ENCODE data around the gene SEPTIN10. TPM values are rescaled to one million over a fixed set of nuclear protein-coding genes. Genes with fewer than 3 reads are reported as not detected.

Gene SEPTIN10
- total RNA-seq (10 to 100 TPM; 74.4 to 82.6 TPM), polyA plus RNA-seq (ENCODE audit: insufficient read length in 2 of 2) (10 to 100 TPM; 51.6 to 64.8 TPM)
- long read RNA-seq, donor 1, transcript SEPT10-205 (10 exons, 1,605 nt): minor isoform, 5 of 13 reads
- long read RNA-seq, donor 1, transcript SEPT10-202 (11 exons, 3,071 nt): major isoform, 8 of 13 reads
- long read RNA-seq, donor 1, partial matches to known transcripts: 0 of 13 reads
- long read RNA-seq, donor 1, other reads (novel, unspliced or antisense): 0 of 13 reads
- long read RNA-seq, donor 2, partial matches to known transcripts: 0 of 2 reads
- long read RNA-seq, donor 2, other reads (novel, unspliced or antisense): 0 of 2 reads
- long read RNA-seq, donor 3, transcript SEPT10-202 (11 exons, 3,071 nt): major isoform, 5 of 18 reads
- long read RNA-seq, donor 3, partial matches to known transcripts: 12 of 18 reads
- long read RNA-seq, donor 3, other reads (novel, unspliced or antisense): 0 of 18 reads
- long read RNA-seq, donor 4, transcript SEPT10-202 (11 exons, 3,071 nt): major isoform, 5 of 15 reads
- long read RNA-seq, donor 4, partial matches to known transcripts: 7 of 15 reads
- long read RNA-seq, donor 4, other reads (novel, unspliced or antisense): 0 of 15 reads

GRCh38 chr2:109613922-109614714 lies at the start of gene SEPTIN10, which contains the start of gene SOWAHC:
TSS of gene SEPTIN10 (minus strand) at chr2:109613966. CDS start at chr2:109613827, 139 bp downstream.
TSS of gene SOWAHC (plus strand) at chr2:109614364. CDS start at chr2:109614490, 126 bp downstream.
- Histone ChIP-seq H3K27me3 (ENCODE audit: control insufficient read depth, insufficient read depth, low read length) (peaks cover 2% of the 10 kb centered on the region), H3K4me1 (ENCODE audit: control insufficient read depth, insufficient read depth, low read length) (peaks cover 14% of the 10 kb centered on the region), H3K36me3 (ENCODE audit: control insufficient read depth, insufficient read depth, low read length) (peaks cover 6% of the 10 kb centered on the region), H3K9me3 (ENCODE audit: control insufficient read depth, insufficient read depth, low read length) (no peaks in the 10 kb centered on the region), H3K27ac (ENCODE audit: low read depth, low read length) (peak within 1 kb of the TSS; percentile 94), H3K4me3 (ENCODE audit: low read depth, low read length) (peak within 1 kb of the TSS; percentile 80)
- DNase-seq (ENCODE audit: low read depth in 4 of 6, low spot score in 6 of 6): peak; percentile 88 to 99 (median 94)
- WGBS (ENCODE audit: insufficient coverage): under 1% methylated on average over 104 of the region's 104 CpGs

- peaks cover 9% of the 10 kb centered on the region for H3K4me1 ChIP-seq (ENCODE audit: control insufficient read depth, insufficient read depth, low read length)
- no peak for DNase-seq (ENCODE audit: low read depth in 4 of 6, low spot score in 6 of 6)
- H3K36me3 ChIP-seq (ENCODE audit: control insufficient read depth, insufficient read depth, low read length): no peaks in the 10 kb centered on the region
- H3K9me3 ChIP-seq (ENCODE audit: control insufficient read depth, insufficient read depth, low read length): no peaks in the 10 kb centered on the region
- H3K27me3 ChIP-seq (ENCODE audit: control insufficient read depth, insufficient read depth, low read length): no peaks in the 10 kb centered on the region
- H3K27ac ChIP-seq (ENCODE audit: low read depth, low read length): peak overlapping the region; percentile 40
- H3K4me3 ChIP-seq (ENCODE audit: low read depth, low read length): no peak overlapping the region
These were observed 49.1 kb upstream of the SEPTIN10 start for GRCh38 chr2:109662889-109663288.

GRCh38 chr2:109660046-109660860 lies 46.5 kb upstream of the SEPTIN10 start:
- no peaks in the 10 kb centered on the region for H3K36me3 ChIP-seq (ENCODE audit: control insufficient read depth, insufficient read depth, low read length)
- H3K27ac ChIP-seq (ENCODE audit: low read depth, low read length): no peak overlapping the region
- DNase-seq (ENCODE audit: low read depth in 4 of 6, low spot score in 6 of 6): no peak
- H3K27me3 ChIP-seq (ENCODE audit: control insufficient read depth, insufficient read depth, low read length): no peaks in the 10 kb centered on the region
- no peak overlapping the region for H3K4me3 ChIP-seq (ENCODE audit: low read depth, low read length)
- no peaks in the 10 kb centered on the region for H3K9me3 ChIP-seq (ENCODE audit: control insufficient read depth, insufficient read depth, low read length)
- peaks cover 9% of the 10 kb centered on the region for H3K4me1 ChIP-seq (ENCODE audit: control insufficient read depth, insufficient read depth, low read length)
- WGBS (ENCODE audit: insufficient coverage): 83% methylated on average over 2 of the region's 3 CpGs

GRCh38 chr2:109659396-109660045 lies 45.8 kb upstream of the SEPTIN10 start:
- Histone ChIP-seq H3K27me3 (ENCODE audit: control insufficient read depth, insufficient read depth, low read length) (no peaks in the 10 kb centered on the region), H3K4me3 (ENCODE audit: low read depth, low read length) (no peak overlapping the region), H3K36me3 (ENCODE audit: control insufficient read depth, insufficient read depth, low read length) (no peaks in the 10 kb centered on the region), H3K27ac (ENCODE audit: low read depth, low read length) (no peak overlapping the region), H3K9me3 (ENCODE audit: control insufficient read depth, insufficient read depth, low read length) (no peaks in the 10 kb centered on the region), H3K4me1 (ENCODE audit: control insufficient read depth, insufficient read depth, low read length) (peaks cover 9% of the 10 kb centered on the region)
- WGBS (ENCODE audit: insufficient coverage): 31% methylated on average over 8 of the region's 9 CpGs
- DNase-seq (ENCODE audit: low read depth in 4 of 6, low spot score in 6 of 6): peak in 1 of 6 donors; percentile 32

- WGBS (ENCODE audit: insufficient coverage): 100% methylated on average over 3 of the region's 3 CpGs
- no peak for DNase-seq (ENCODE audit: low read depth in 4 of 6, low spot score in 6 of 6)
- Histone ChIP-seq H3K4me1 (ENCODE audit: control insufficient read depth, insufficient read depth, low read length) (peaks cover 5% of the 10 kb centered on the region), H3K27me3 (ENCODE audit: control insufficient read depth, insufficient read depth, low read length) (no peaks in the 10 kb centered on the region), H3K36me3 (ENCODE audit: control insufficient read depth, insufficient read depth, low read length) (no peaks in the 10 kb centered on the region), H3K9me3 (ENCODE audit: control insufficient read depth, insufficient read depth, low read length) (no peaks in the 10 kb centered on the region), H3K27ac (ENCODE audit: low read depth, low read length) (no peak overlapping the region), H3K4me3 (ENCODE audit: low read depth, low read length) (no peak overlapping the region)
These were observed 41.5 kb upstream of the SEPTIN10 start for GRCh38 chr2:109655287-109655686.

- Histone ChIP-seq H3K27ac (ENCODE audit: low read depth, low read length) (no peak overlapping the region), H3K9me3 (ENCODE audit: control insufficient read depth, insufficient read depth, low read length) (no peaks in the 10 kb centered on the region), H3K36me3 (ENCODE audit: control insufficient read depth, insufficient read depth, low read length) (no peaks in the 10 kb centered on the region), H3K4me3 (ENCODE audit: low read depth, low read length) (no peak overlapping the region), H3K4me1 (ENCODE audit: control insufficient read depth, insufficient read depth, low read length) (peaks cover 3% of the 10 kb centered on the region), H3K27me3 (ENCODE audit: control insufficient read depth, insufficient read depth, low read length) (no peaks in the 10 kb centered on the region)
- DNase-seq (ENCODE audit: low read depth in 4 of 6, low spot score in 6 of 6): no peak
- no CpG with 5 or more reads among the region's 8 CpGs for WGBS (ENCODE audit: insufficient coverage)
These were observed 40.7 kb upstream of the SEPTIN10 start for GRCh38 chr2:109654326-109655050.

- peaks cover 9% of the 10 kb centered on the region for H3K4me1 ChIP-seq (ENCODE audit: control insufficient read depth, insufficient read depth, low read length)
- no peaks in the 10 kb centered on the region for H3K9me3 ChIP-seq (ENCODE audit: control insufficient read depth, insufficient read depth, low read length)
- DNase-seq (ENCODE audit: low read depth in 4 of 6, low spot score in 6 of 6): no peak
- no peak overlapping the region for H3K4me3 ChIP-seq (ENCODE audit: low read depth, low read length)
- no peaks in the 10 kb centered on the region for H3K36me3 ChIP-seq (ENCODE audit: control insufficient read depth, insufficient read depth, low read length)
- WGBS (ENCODE audit: insufficient coverage): 95% methylated on average over 8 of the region's 14 CpGs
- H3K27ac ChIP-seq (ENCODE audit: low read depth, low read length): no peak overlapping the region
- H3K27me3 ChIP-seq (ENCODE audit: control insufficient read depth, insufficient read depth, low read length): no peaks in the 10 kb centered on the region
These were observed 36.2 kb upstream of the SEPTIN10 start for GRCh38 chr2:109649736-109650695.
